ENCODE measurements around the gene DPH6.

Gene DPH6

GRCh38 chr15:35471024-35471423 is 74.9 kb downstream of the DPH6 start:
- H3K27ac ChIP-seq, result no peak overlapping the region
- in situ Hi-C loops (cut with HindIII; ENCODE audit: low pct_ligation_motif_present, low sequenced_read_pairs), result no loop called here
- no peak overlapping the region for H3K4me3 ChIP-seq (ENCODE audit: low read depth, low read length)
- no peaks in the 10 kb centered on the region for H3K27me3 ChIP-seq (replicated peaks)
- TF ChIP-seq CTCF (IDR thresholded peaks at IDR 0.05; ENCODE audit: low read depth, low read length, missing control alignments), result no peak
- no peaks in the 10 kb centered on the region for H3K36me3 ChIP-seq (replicated peaks)
- no peak for DNase-seq

- no peaks in the 10 kb centered on the region for H3K27me3 ChIP-seq (replicated peaks)
- no peaks in the 10 kb centered on the region for H3K36me3 ChIP-seq (replicated peaks)
- H3K27ac ChIP-seq, result no peak overlapping the region
- in situ Hi-C loops (cut with HindIII; ENCODE audit: low pct_ligation_motif_present, low sequenced_read_pairs), result no loop called here
- no peak for TF ChIP-seq CTCF (IDR thresholded peaks at IDR 0.05; ENCODE audit: low read depth, low read length, missing control alignments)
- no peak overlapping the region for H3K4me3 ChIP-seq (ENCODE audit: low read depth, low read length)
- DNase-seq, result no peak
Measured at GRCh38 chr15:35470441-35470840, 75.5 kb downstream of the DPH6 start.

- no peak for DNase-seq
- Histone ChIP-seq H3K27ac (no peak overlapping the region), H3K27me3 (replicated peaks) (no peaks in the 10 kb centered on the region), H3K36me3 (replicated peaks) (no peaks in the 10 kb centered on the region), H3K4me3 (ENCODE audit: low read depth, low read length) (no peak overlapping the region)
- in situ Hi-C loops (cut with HindIII; ENCODE audit: low pct_ligation_motif_present, low sequenced_read_pairs), result no loop called here
- TF ChIP-seq CTCF (IDR thresholded peaks at IDR 0.05; ENCODE audit: low read depth, low read length, missing control alignments), result no peak
Measured at GRCh38 chr15:35466476-35466875, 79.5 kb downstream of the DPH6 start.

- Histone ChIP-seq H3K36me3 (replicated peaks) (no peaks in the 10 kb centered on the region), H3K4me3 (ENCODE audit: low read depth, low read length) (no peak overlapping the region), H3K27me3 (replicated peaks) (no peaks in the 10 kb centered on the region), H3K27ac (no peak overlapping the region)
- no peak for TF ChIP-seq CTCF (IDR thresholded peaks at IDR 0.05; ENCODE audit: low read depth, low read length, missing control alignments)
- in situ Hi-C loops (cut with HindIII; ENCODE audit: low pct_ligation_motif_present, low sequenced_read_pairs), result no loop called here
- no peak for DNase-seq
Measured at GRCh38 chr15:35465783-35466182, 80.2 kb downstream of the DPH6 start.

- no peak overlapping the region for H3K27ac ChIP-seq
- no peaks in the 10 kb centered on the region for H3K27me3 ChIP-seq (replicated peaks)
- no peak for TF ChIP-seq CTCF (IDR thresholded peaks at IDR 0.05; ENCODE audit: low read depth, low read length, missing control alignments)
- in situ Hi-C loops (cut with HindIII; ENCODE audit: low pct_ligation_motif_present, low sequenced_read_pairs), result no loop called here
- no peaks in the 10 kb centered on the region for H3K36me3 ChIP-seq (replicated peaks)
- DNase-seq, result no peak
- H3K4me3 ChIP-seq (ENCODE audit: low read depth, low read length), result no peak overlapping the region
Measured at GRCh38 chr15:35460616-35461015, 85.3 kb downstream of the DPH6 start.

GRCh38 chr15:35458176-35458856 is 87.6 kb downstream of the DPH6 start:
- no peak for TF ChIP-seq CTCF (IDR thresholded peaks at IDR 0.05; ENCODE audit: low read depth, low read length, missing control alignments)
- Histone ChIP-seq H3K27ac (no peak overlapping the region), H3K4me3 (ENCODE audit: low read depth, low read length) (no peak overlapping the region), H3K27me3 (replicated peaks) (no peaks in the 10 kb centered on the region), H3K36me3 (replicated peaks) (no peaks in the 10 kb centered on the region)
- DNase-seq, result no peak
- in situ Hi-C loops (cut with HindIII; ENCODE audit: low pct_ligation_motif_present, low sequenced_read_pairs), result no loop called here
